Panc1 (cell line): ENCODE data around the gene PIGO. TPM values are rescaled to one million over a fixed set of nuclear protein-coding genes. Genes with fewer than 3 reads are reported as not detected.

Source experiments
- ATAC-seq: fragments of 200-7000 bp; cut with Tn5 transposase; 2 replicates; pipeline ENCODE4 v1.9.1; 2020; ENCODE audit warnings: mild to moderate bottlenecking, moderate library complexity
- BruUV-seq: library from RNA; stranded (reverse); fragments of 400-500 nt; replicated peaks from 2 replicates; lab custom pipeline; 2021; lab: Mats Ljungman, UMichigan
- CTCF ChIA-PET: fragments of 300-600 bp; sonication (Branson Sonifier 250); formaldehyde crosslinking; loops from one replicate; lab custom pipeline; 2022; ENCODE audit warnings: antibody characterized with exemption; lab: Charles Lee
- POLR2A ChIA-PET: fragments of 300-600 bp; sonication (Branson Sonifier 250); formaldehyde crosslinking; loops from one replicate; lab custom pipeline; 2022; ENCODE audit warnings: antibody characterized with exemption; lab: Charles Lee
- DNase-seq: peaks from one replicate; pipeline ENCODE4 v3.0.0-alpha.2; 2010; ENCODE audit warnings: low read depth, low spot score
- H3K27ac ChIP-seq: 2 replicates; pipeline ENCODE4 v1.5.1; 2011; ENCODE audit warnings: mild to moderate bottlenecking, low read length, inconsistent platforms
- H3K27me3 ChIP-seq: fragments of 200-500 bp; sonication (Bioruptor generic); 2 replicates; pipeline ENCODE4 v1.6.0; 2014; ENCODE audit warnings: low read length, inconsistent platforms; ENCODE audit not compliant: control insufficient read depth, insufficient read depth
- H3K36me3 ChIP-seq: fragments of 200-500 bp; sonication (Bioruptor generic); 2 replicates; pipeline ENCODE4 v1.5.1; 2014; ENCODE audit warnings: inconsistent platforms, mild to moderate bottlenecking, low read length, moderate library complexity; ENCODE audit not compliant: control insufficient read depth, insufficient read depth
- H3K4me1 ChIP-seq: 2 replicates; pipeline ENCODE4 v1.5.1; 2011; ENCODE audit warnings: inconsistent platforms, mild to moderate bottlenecking, low read length, moderate library complexity; ENCODE audit not compliant: control insufficient read depth, insufficient read depth
- H3K4me3 ChIP-seq, 2 experiments: 2 replicates each; pipeline ENCODE4 v1.5.1; 2011 to 2012; ENCODE audit warnings: low read depth in 2 of 2, low read length in 2 of 2, mild to moderate bottlenecking in 2 of 2, inconsistent platforms in 1 of 2, moderate library complexity in 1 of 2
- H3K9me3 ChIP-seq: fragments of 200-500 bp; sonication (Bioruptor generic); 2 replicates; pipeline ENCODE4 v1.5.1; 2014; ENCODE audit warnings: low read depth, mild to moderate bottlenecking, inconsistent platforms, low read length, moderate library complexity; ENCODE audit not compliant: control insufficient read depth, insufficient read depth
- POLR2AphosphoS5 ChIP-seq: IDR thresholded peaks from 2 replicates; pipeline ENCODE4 v1.6.1; 2012; ENCODE audit warnings: mild to moderate bottlenecking, low read depth, low read length, moderate library complexity
- SIN3A ChIP-seq: IDR thresholded peaks from 2 replicates; pipeline ENCODE4 v1.6.1; 2012; ENCODE audit warnings: low read depth, mild to moderate bottlenecking, low read length, moderate library complexity, borderline replicate concordance; ENCODE audit not compliant: insufficient read depth
- TCF7L2 ChIP-seq: IDR thresholded peaks from 2 replicates; pipeline ENCODE4 v1.6.1; 2011; ENCODE audit warnings: mild to moderate bottlenecking, low read depth, low read length, inconsistent platforms
- in situ Hi-C: cut with HindIII; loops from 2 replicates; pipeline ENCODE4 v1.10.0; 2016; ENCODE audit warnings: low sequenced_read_pairs, low pct_unique_long_range_greater_than_20kb
- intact Hi-C: fragments of 100-400 bp; cut with micrococcal nuclease; formaldehyde crosslinking; loops from one replicate; pipeline ENCODE4 v1.10.0; 2022; ENCODE audit not compliant: unreplicated experiment
- total RNA-seq: library from RNA; stranded (reverse); gene quantifications from one replicate; pipeline ENCODE4 v1.2.1, GENCODE V29; 2021; ENCODE audit not compliant: unreplicated experiment
- TF ChIP-seq, protein P1 (sequence below), 2 experiments: IDR thresholded peaks; 2 replicates each; pipeline ENCODE4 v1.6.1; 2011 to 2012; ENCODE audit warnings: low read depth in 2 of 2, control low read depth in 1 of 2, low read length in 1 of 2, mild to moderate bottlenecking in 1 of 2, moderate library complexity in 1 of 2; ENCODE audit not compliant: insufficient read depth in 1 of 2
- TF ChIP-seq, protein P2 (sequence below): fragments of 450-650 bp; IDR thresholded peaks from 2 replicates; pipeline ENCODE4 v1.5.1; 2017; ENCODE audit warnings: mild to moderate bottlenecking

Gene PIGO
- total RNA-seq, 1 experiment from 2014 or later: 58.7 TPM

DNA sequence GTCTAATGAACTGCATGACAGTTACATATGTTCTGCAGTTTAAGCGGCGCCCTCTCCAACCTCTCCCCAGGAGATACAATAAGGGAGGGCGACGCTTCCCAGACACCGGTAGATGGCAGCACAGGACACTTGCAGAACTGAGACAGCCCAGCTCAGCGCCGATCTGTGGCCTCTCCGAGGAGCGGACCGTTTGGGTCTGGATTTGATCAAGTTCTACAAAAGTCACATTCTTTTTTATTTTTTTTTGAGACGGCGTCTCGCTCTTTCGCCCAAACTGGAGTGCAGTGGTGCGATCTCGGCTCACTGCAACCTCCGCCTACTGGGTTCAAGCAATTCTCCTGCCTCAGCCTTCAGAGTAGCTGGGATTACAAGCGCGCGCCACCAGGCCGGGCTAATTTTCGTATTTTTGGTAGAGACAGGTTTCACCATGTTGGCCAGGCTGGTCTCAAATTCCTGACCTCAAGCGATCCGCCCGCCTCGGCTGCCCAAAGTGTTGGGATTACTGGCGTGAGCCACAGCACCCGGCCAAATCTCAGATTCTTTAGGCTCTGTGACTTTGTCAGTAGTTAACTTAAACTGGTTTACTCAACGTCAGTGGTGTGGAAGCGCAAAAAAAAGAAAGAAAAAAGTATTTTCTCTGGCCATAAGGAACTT, 20.6 kb upstream of the PIGO start:
- in situ Hi-C loops: no loop called here
- intact Hi-C loops: loop anchor here (1.0 to 5.0 kb wide), 3 partner anchors 142 to 435 kb away; no protein-coding TSS in a partner anchor
- no TSS peak for BruUV-seq

DNA sequence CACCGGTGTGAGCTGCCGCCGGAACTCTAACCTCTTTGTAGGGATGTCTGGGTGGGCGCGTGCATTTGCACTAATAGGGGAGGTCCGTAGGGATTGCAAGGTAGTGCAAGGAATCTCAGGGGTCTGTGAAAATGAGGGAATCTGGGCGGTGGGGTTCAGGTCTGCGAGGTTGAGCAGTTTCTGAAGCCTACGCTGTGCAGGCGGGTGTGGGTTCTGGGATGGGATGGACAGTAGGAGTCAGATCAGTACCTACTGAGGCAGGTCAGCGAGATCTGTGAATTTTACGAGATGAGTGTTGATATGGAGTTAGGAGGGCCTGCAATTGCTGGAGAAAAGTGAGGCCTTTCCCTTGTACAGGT, 20.1 kb upstream of the PIGO start:
- ATAC-seq: peak; percentile 19
- Histone ChIP-seq H3K4me3 (peak overlapping the region; percentile 70 to 97), H3K36me3 (no peaks in the 10 kb centered on the region), H3K27ac (peak overlapping the region; percentile 24; the same call in 1 of the 2 replicates), H3K9me3 (no peaks in the 10 kb centered on the region), H3K4me1 (peaks cover 24% of the 10 kb centered on the region), H3K27me3 (no peaks in the 10 kb centered on the region)
- no peak for TF ChIP-seq POLR2AphosphoS5
- TF ChIP-seq, protein P1, sequence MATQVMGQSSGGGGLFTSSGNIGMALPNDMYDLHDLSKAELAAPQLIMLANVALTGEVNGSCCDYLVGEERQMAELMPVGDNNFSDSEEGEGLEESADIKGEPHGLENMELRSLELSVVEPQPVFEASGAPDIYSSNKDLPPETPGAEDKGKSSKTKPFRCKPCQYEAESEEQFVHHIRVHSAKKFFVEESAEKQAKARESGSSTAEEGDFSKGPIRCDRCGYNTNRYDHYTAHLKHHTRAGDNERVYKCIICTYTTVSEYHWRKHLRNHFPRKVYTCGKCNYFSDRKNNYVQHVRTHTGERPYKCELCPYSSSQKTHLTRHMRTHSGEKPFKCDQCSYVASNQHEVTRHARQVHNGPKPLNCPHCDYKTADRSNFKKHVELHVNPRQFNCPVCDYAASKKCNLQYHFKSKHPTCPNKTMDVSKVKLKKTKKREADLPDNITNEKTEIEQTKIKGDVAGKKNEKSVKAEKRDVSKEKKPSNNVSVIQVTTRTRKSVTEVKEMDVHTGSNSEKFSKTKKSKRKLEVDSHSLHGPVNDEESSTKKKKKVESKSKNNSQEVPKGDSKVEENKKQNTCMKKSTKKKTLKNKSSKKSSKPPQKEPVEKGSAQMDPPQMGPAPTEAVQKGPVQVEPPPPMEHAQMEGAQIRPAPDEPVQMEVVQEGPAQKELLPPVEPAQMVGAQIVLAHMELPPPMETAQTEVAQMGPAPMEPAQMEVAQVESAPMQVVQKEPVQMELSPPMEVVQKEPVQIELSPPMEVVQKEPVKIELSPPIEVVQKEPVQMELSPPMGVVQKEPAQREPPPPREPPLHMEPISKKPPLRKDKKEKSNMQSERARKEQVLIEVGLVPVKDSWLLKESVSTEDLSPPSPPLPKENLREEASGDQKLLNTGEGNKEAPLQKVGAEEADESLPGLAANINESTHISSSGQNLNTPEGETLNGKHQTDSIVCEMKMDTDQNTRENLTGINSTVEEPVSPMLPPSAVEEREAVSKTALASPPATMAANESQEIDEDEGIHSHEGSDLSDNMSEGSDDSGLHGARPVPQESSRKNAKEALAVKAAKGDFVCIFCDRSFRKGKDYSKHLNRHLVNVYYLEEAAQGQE (IDR thresholded peaks at IDR 0.05; ENCODE audit: insufficient read depth in 1 of 2, low read depth in 2 of 2, low read length in 1 of 2): no peak
- TF ChIP-seq, protein P2, sequence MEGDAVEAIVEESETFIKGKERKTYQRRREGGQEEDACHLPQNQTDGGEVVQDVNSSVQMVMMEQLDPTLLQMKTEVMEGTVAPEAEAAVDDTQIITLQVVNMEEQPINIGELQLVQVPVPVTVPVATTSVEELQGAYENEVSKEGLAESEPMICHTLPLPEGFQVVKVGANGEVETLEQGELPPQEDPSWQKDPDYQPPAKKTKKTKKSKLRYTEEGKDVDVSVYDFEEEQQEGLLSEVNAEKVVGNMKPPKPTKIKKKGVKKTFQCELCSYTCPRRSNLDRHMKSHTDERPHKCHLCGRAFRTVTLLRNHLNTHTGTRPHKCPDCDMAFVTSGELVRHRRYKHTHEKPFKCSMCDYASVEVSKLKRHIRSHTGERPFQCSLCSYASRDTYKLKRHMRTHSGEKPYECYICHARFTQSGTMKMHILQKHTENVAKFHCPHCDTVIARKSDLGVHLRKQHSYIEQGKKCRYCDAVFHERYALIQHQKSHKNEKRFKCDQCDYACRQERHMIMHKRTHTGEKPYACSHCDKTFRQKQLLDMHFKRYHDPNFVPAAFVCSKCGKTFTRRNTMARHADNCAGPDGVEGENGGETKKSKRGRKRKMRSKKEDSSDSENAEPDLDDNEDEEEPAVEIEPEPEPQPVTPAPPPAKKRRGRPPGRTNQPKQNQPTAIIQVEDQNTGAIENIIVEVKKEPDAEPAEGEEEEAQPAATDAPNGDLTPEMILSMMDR: no peak
- TF ChIP-seq SIN3A: no peak
- TF ChIP-seq TCF7L2: no peak
- BruUV-seq: no TSS peak
- intact Hi-C loops (loop anchor here (1.0 to 5.0 kb wide), 3 partner anchors 143 to 436 kb away; no protein-coding TSS in a partner anchor), in situ Hi-C loops (no loop called here)
- ChIA-PET POLR2A (interaction anchor here (0.5 kb wide), 1 partner anchor 101 kb away, joined by 3 read pairs; no protein-coding TSS in a partner anchor), CTCF (interaction anchor here (0.9 to 2.0 kb wide), 5 partner anchors 142 to 437 kb away, joined by 3 to 12 read pairs (median 4); no protein-coding TSS in a partner anchor)
- no peak for DNase-seq

More for the DNA sequence above, 20.6 kb upstream of the PIGO start:
- no peaks in the 10 kb centered on the region for H3K36me3 ChIP-seq
- DNase-seq (peak; percentile 82), ATAC-seq (peak; percentile 83)
- 0 out of 2 replicates have a peak, but pooled peaks have one; percentile 85 for TF ChIP-seq SIN3A
- no peak for TF ChIP-seq POLR2AphosphoS5
- ChIA-PET CTCF (interaction anchor here (0.6 to 2.0 kb wide), 8 partner anchors 30 to 585 kb away, joined by 3 to 12 read pairs (median 4); no protein-coding TSS in a partner anchor), POLR2A (interaction anchor here (0.5 kb wide), 1 partner anchor 101 kb away, joined by 3 read pairs; no protein-coding TSS in a partner anchor)
- H3K9me3 ChIP-seq: no peaks in the 10 kb centered on the region
- no peaks in the 10 kb centered on the region for H3K27me3 ChIP-seq
- peak overlapping the region; percentile 70 to 97 for H3K4me3 ChIP-seq
- peak overlapping the region; percentile 52 for H3K27ac ChIP-seq
- peaks cover 21% of the 10 kb centered on the region for H3K4me1 ChIP-seq
